ENCODE measurements around the gene MYL9. TPM values are rescaled to one million over a fixed set of nuclear protein-coding genes. Genes with fewer than 3 reads are reported as not detected.

MYL9 gene
- 294 TPM for total RNA-seq
- polyA plus RNA-seq (ENCODE audit: insufficient read depth, low read depth, low replicate concordance), result 576 TPM
- long read RNA-seq, donor 1, transcript MYL9-201 (4 exons, 2,821 nt), result major isoform, 65 of 186 reads
- long read RNA-seq, donor 1, partial matches to known transcripts, result 110 of 186 reads
- long read RNA-seq, donor 1, other reads (novel, unspliced or antisense), result 8 of 186 reads
- long read RNA-seq, donor 2, transcript MYL9-201 (4 exons, 2,821 nt), result major isoform, 61 of 88 reads
- long read RNA-seq, donor 2, partial matches to known transcripts, result 26 of 88 reads
- long read RNA-seq, donor 2, other reads (novel, unspliced or antisense), result 0 of 88 reads
- long read RNA-seq, donor 3, transcript MYL9-201 (4 exons, 2,821 nt), result major isoform, 93 of 133 reads
- long read RNA-seq, donor 3, partial matches to known transcripts, result 32 of 133 reads
- long read RNA-seq, donor 3, other reads (novel, unspliced or antisense), result 6 of 133 reads
- long read RNA-seq, donor 4, transcript MYL9-201 (4 exons, 2,821 nt), result major isoform, 57 of 107 reads
- long read RNA-seq, donor 4, partial matches to known transcripts, result 49 of 107 reads
- long read RNA-seq, donor 4, other reads (novel, unspliced or antisense), result 0 of 107 reads
- long read RNA-seq, donor 5, partial matches to known transcripts, result 10 of 14 reads
- long read RNA-seq, donor 5, other reads (novel, unspliced or antisense), result 0 of 14 reads
- long read RNA-seq, donor 6, transcript MYL9-201 (4 exons, 2,821 nt), result major isoform, 92 of 316 reads
- long read RNA-seq, donor 6, transcript MYL9-202 (3 exons, 1,024 nt), result minor isoform, 11 of 316 reads
- long read RNA-seq, donor 6, partial matches to known transcripts, result 207 of 316 reads
- long read RNA-seq, donor 6, other reads (novel, unspliced or antisense), result 6 of 316 reads
- long read RNA-seq, donor 7, transcript MYL9-201 (4 exons, 2,821 nt), result major isoform, 23 of 49 reads
- long read RNA-seq, donor 7, partial matches to known transcripts, result 24 of 49 reads
- long read RNA-seq, donor 7, other reads (novel, unspliced or antisense), result 2 of 49 reads
- long read RNA-seq, donor 8, transcript MYL9-201 (4 exons, 2,821 nt), result major isoform, 116 of 249 reads
- long read RNA-seq, donor 8, partial matches to known transcripts, result 132 of 249 reads
- long read RNA-seq, donor 8, other reads (novel, unspliced or antisense), result 0 of 249 reads
- long read RNA-seq, donor 9, transcript MYL9-201 (4 exons, 2,821 nt), result major isoform, 39 of 85 reads
- long read RNA-seq, donor 9, partial matches to known transcripts, result 44 of 85 reads
- long read RNA-seq, donor 9, other reads (novel, unspliced or antisense), result 0 of 85 reads
- long read RNA-seq, donor 10, transcript MYL9-201 (4 exons, 2,821 nt), result major isoform, 67 of 113 reads
- long read RNA-seq, donor 10, partial matches to known transcripts, result 37 of 113 reads
- long read RNA-seq, donor 10, other reads (novel, unspliced or antisense), result 8 of 113 reads

DNA sequence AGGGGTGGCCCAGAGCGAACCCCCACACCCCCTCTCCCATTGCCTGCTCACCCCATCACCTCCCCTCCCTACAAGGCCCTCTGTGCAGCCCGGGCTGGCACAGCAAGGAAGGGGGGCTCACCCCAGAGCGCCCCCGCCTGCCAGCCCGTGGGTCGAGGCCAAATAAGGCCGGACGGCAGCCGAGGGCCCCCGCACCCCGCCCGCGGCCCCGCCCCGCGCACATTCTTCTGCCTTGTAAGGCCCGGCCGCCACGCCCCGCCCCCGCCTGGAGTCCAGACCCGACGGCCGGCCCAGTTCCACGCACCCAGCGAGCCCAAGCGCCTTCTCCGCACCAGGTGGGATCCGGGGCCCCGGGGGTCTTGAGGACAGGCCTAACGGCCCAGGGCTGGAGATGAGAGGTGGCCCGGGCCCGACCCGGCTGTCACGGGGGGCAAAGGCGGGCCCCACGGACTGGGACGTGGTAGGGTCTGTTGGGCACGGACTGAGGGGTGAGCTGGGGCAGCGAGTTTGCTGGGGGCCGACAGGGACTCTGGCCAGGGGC lies at the start of gene MYL9:
Gene MYL9, plus strand, starts transcription at position 293 of the 541 bp plus-strand sequence. CDS start 3,366 bp downstream, outside the sequence.
- Histone ChIP-seq H3K27me3 (ENCODE audit: control insufficient read depth, insufficient read depth, low read length) (no peaks in the 10 kb centered on the region), H3K27ac (ENCODE audit: low read depth in 2 of 2, low read length in 2 of 2) (peak within 1 kb of the TSS; percentile 91 to 94), H3K4me1 (ENCODE audit: control insufficient read depth in 2 of 3, insufficient read depth in 2 of 3, low read depth in 1 of 3, low read length in 3 of 3) (peaks cover 0 to 24% (median 22%) of the 10 kb centered on the region in 3 donors), H3K9me3 (ENCODE audit: control insufficient read depth in 2 of 3, insufficient read depth in 1 of 3, low read length in 3 of 3) (no peaks in the 10 kb centered on the region), H3K9ac (ENCODE audit: low read length in 3 of 3) (peak within 1 kb of the TSS; percentile 36 to 75 (median 65)), H3K36me3 (ENCODE audit: control insufficient read depth in 2 of 3, insufficient read depth in 3 of 3, low read length in 3 of 3) (no peaks in the 10 kb centered on the region), H3K4me3 (ENCODE audit: low read length in 3 of 3) (peak within 1 kb of the TSS; percentile 54 to 72 (median 64))
- FAIRE-seq, result no peak
- TF ChIP-seq, protein P1, sequence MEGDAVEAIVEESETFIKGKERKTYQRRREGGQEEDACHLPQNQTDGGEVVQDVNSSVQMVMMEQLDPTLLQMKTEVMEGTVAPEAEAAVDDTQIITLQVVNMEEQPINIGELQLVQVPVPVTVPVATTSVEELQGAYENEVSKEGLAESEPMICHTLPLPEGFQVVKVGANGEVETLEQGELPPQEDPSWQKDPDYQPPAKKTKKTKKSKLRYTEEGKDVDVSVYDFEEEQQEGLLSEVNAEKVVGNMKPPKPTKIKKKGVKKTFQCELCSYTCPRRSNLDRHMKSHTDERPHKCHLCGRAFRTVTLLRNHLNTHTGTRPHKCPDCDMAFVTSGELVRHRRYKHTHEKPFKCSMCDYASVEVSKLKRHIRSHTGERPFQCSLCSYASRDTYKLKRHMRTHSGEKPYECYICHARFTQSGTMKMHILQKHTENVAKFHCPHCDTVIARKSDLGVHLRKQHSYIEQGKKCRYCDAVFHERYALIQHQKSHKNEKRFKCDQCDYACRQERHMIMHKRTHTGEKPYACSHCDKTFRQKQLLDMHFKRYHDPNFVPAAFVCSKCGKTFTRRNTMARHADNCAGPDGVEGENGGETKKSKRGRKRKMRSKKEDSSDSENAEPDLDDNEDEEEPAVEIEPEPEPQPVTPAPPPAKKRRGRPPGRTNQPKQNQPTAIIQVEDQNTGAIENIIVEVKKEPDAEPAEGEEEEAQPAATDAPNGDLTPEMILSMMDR (IDR thresholded peaks at IDR 0.05; ENCODE audit: borderline replicate concordance, extremely low read depth, insufficient read depth), result no peak
- DNase-seq, result peak; percentile 77 to 98 (median 87)
- intact Hi-C loops (cut with DNase I), result no loop called here

DNA sequence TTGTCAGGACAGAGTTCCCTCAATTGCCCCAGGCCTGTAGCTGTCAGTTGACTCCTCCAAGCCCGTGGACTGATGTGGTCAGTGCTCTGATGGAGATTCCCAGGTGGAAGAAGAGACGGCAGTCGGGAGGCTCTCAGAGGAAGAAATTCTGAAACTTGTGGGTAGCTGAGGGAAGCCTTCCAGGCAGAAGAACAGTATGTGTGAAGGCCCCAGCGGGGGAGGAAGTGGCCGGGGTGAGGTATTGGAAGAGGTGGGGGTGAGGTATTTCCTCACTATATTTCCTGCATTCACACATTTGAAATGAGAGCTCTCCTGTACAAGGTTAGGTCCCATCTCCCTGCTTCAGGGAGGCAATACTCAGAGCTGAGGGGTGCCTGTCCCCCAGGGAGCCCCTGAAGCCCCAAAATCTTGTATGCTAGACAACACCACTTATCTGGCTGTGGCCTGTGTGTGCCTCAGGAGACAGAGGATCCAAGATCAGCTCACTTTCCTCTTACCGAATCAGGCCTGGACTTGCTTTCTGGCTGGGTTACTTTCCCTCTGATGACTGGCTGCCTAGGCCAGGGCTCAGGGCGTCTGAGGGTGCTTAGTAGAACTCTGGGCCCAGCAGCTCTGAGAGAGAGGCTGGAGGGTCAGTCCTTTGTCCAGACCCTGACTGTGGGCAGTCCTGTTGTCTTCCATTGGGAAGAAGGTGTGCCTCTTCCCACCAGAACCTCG lies 49.3 kb upstream of the MYL9 start:
- Histone ChIP-seq H3K27me3 (ENCODE audit: control insufficient read depth, insufficient read depth, low read length) (no peaks in the 10 kb centered on the region), H3K9me3 (ENCODE audit: control insufficient read depth in 2 of 3, insufficient read depth in 1 of 3, low read length in 3 of 3) (no peaks in the 10 kb centered on the region), H3K36me3 (ENCODE audit: control insufficient read depth in 2 of 3, insufficient read depth in 3 of 3, low read length in 3 of 3) (peaks cover under 1 to 6% (median 4%) of the 10 kb centered on the region in 3 donors), H3K27ac (ENCODE audit: low read depth in 2 of 2, low read length in 2 of 2) (no peak overlapping the region), H3K9ac (ENCODE audit: low read length in 3 of 3) (no peak overlapping the region), H3K4me3 (ENCODE audit: low read length in 3 of 3) (no peak overlapping the region), H3K4me1 (ENCODE audit: control insufficient read depth in 2 of 3, insufficient read depth in 2 of 3, low read depth in 1 of 3, low read length in 3 of 3) (peaks cover 0 to 14% (median 7%) of the 10 kb centered on the region in 3 donors)
- TF ChIP-seq, protein P1 (IDR thresholded peaks at IDR 0.05; ENCODE audit: borderline replicate concordance, extremely low read depth, insufficient read depth), result no peak
- no peak for DNase-seq
- no peak for FAIRE-seq
- intact Hi-C loops (cut with DNase I), result no loop called here

All from kidney (tissue), 22 donors.